SKM-1 treated with dmso at 0.1 percent for 144 hours (cell line): ENCODE results near the gene FAM111B.
A peak's percentile ranks its signal among the peaks of the same experiment; 100 is the strongest.
"Not testable (repeated sequence)": the region's sequence is repeated elsewhere in the genome, so short reads cannot be mapped to it uniquely, and the experiment has no call there.

Source experiments
- DNase-seq: peaks from one replicate; lab custom pipeline; 2025; ENCODE audit not compliant: unreplicated experiment; lab: John Stamatoyannopoulos, UW

The FAM111B gene

DNA sequence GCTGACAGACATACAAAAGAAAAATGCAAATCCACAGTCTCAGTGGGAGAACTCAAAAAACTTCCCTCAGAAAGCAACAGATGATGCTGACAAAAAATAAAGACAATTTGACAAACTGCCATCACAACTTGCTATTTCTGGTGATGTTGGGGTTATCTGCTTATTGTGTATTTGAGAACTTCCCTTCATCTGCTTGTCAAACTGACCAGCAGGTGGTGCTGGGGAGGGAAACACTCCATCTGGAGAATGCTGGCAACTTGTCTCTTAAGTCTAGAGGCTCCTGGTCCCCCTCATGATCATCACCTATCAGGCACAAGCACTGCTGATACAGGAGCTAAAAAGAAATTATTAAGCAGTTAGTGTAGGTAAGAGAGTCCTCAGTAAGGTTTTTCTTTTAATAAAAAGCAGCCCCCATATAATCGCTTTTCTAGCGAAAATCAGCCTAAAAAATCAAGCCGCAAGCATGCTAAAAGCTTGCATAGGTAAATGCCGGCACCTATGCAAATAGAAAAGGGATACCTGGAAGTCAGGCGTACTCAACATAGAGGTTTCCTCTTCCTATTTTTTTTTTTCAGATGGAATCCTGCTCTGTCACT, 9.8 kb upstream of the FAM111B start:
- peak; percentile 43 for DNase-seq

GRCh38 chr11:59097938-59098337, 9.1 kb upstream of the FAM111B start:
- DNase-seq, result not testable (repeated sequence)

- DNase-seq, result no peak
Measured at GRCh38 chr11:59102259-59102765, 4.7 kb upstream of the FAM111B start.

GRCh38 chr11:59107721-59108120, 684 bp downstream of the FAM111B start:
- DNase-seq, result not testable (repeated sequence)

- DNase-seq, result no peak
Measured at GRCh38 chr11:59112494-59112893, 5.5 kb downstream of the FAM111B start.

DNA sequence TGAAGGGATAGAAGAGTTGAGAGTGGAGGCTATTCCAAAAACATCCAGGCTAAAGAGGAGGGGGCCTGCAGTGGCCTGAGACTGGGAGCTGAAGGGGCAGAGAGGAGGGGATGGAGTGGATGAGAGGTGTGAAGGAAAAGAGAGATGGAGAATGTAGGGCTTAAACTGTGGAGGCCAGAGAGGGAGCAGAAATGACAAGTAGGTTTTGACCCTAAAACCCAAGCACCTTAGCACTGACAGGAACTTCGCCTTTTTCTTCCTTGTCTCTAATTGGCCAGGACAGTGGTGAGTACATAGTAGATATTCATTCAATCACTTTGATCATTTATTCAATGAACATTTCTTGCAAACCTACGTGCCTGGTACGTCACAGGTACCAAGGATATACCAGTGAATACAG, 7.3 kb downstream of the FAM111B start:
- no peak for DNase-seq

DNA sequence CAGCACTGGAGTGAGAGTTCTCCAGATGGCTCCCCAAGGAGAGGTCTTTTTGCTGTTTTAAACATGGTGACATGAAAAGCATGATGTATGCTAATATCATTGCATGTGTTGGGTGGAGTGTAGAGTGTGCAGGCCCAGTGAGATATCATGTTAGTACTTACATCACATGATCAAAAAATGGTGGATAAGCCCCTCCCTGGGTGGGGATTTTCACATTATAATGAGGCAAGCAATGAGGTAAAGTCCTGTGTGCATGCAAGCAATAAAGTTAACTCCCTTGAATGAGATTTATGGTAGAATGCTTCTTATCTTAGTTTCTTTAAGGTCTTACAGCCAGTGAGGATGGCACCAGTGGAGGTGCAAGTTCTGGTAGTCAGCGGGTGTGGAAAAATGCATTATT, 8.5 kb downstream of the FAM111B start:
- no peak for DNase-seq

GRCh38 chr11:59117774-59118173, 10.7 kb downstream of the FAM111B start:
- DNase-seq, result no peak

DNA sequence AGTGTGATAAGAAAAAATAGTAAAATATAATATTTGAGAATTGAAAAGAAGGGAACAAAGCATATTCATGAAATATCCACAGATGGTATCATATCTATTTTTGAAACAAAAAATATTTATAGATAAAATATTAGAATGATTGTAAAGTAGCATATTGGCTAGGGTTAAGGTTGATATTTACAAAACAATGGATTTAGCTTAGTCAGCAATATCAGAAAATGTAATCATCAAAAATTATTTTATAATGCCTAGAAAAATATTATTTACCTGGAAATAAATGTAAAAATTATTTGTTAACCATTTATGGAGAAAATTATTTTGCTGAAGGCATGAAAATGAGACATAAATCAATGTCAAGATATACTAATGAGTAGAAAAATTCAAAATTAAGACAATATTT, 12.8 kb downstream of the FAM111B start:
- DNase-seq, result no peak

DNA sequence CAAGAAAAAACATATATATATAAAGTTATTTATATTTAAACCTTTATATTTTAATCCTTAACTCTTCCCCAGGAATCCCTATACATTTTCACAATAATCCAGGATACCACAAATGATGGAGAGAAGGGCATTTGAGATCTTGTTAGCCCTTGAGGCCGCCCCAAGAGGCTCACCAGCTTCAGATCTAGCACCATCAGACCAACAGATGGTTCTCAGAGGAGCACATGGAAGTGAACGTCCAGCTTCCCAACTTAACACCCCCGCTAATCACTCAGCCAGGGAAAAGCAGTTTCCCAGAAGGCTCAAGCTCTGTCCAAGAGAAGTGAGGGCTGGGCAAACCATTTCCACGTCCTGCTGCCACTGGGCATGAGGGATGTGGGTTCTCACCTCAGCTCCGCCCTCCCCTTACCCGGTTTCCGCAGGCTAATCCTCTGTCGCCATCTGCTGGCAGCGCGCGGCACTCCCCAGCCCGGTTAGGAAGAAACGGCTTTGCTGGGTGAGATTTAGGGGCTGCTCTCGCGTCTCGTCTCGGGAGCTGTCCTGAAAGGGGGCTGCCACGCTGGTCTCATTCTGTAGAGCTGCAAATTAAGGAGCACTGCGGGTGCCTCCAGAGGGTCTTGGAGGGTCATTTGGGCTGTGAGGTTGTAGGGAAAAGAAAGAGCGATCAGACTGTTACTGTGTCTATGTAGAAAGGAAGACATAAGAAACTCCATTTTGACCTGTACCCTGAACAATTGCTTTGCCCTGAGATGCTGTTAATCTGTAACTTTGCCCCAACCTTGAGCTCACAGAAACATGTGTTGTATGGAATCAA, 28.8 kb downstream of the FAM111B start:
- peak; percentile 69 for DNase-seq

DNA sequence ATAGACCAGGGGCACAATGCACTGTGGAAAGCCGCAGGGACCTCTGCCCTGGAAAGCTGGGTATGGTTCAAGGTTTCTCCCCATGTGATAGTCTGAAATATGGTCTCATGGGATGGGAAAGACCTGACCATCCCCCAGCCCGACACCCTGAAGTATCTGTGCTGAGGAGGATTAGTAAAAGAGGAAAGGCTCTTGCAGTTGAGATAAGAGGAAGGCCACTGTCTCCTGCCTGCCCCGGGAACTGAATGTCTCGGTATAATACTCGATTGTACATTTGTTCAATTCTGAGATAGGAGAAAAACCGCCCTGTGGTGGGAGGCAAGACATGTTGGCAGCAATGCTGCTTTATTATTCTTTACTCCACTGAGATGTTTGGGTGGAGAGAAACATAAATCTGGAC, 29.5 kb downstream of the FAM111B start:
- not testable (repeated sequence) for DNase-seq

DNA sequence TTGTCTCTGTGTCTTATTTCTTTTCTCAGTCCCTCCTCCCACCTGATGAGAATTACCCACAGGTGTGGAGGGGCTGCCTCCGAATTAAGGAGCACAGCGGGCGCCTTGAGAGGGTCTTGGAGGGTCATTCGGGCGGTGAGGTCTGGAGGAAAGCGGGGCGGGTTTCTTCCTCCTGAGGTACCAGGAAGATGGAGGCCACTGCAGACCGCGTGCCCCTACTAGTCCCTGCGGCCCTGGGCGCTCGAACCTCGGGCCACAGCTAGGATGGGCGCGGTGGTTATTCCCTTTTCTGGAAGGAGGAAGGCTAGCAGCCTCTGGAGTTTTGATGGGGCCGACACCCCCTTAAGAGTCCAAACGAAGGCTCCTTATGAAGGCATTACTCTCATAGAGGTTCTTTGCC, 30.2 kb downstream of the FAM111B start:
- DNase-seq, result no peak

DNA sequence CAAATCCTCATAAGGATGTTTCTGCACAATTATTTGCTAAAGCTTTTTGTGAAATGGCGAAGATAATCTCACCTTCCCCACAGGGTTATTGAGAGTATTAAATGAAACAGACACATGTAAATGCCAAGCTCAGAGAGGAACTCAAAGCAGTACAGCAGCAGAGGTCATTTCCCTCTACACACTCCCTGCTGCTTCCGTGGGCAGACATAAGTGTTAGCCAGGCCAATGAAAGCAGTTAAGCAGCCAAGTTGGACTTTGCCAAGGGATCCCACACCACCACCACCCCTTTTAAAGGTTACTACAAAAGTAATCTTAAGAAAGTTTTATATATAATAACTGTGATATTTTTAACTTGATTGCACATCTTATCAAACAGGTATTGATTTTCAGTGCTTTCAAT, 31.6 kb downstream of the FAM111B start:
- DNase-seq, result no peak

GRCh38 chr11:59141191-59141590, 34.2 kb downstream of the FAM111B start:
- no peak for DNase-seq

- DNase-seq, result no peak
Measured at GRCh38 chr11:59141673-59142460, 34.8 kb downstream of the FAM111B start.

DNA sequence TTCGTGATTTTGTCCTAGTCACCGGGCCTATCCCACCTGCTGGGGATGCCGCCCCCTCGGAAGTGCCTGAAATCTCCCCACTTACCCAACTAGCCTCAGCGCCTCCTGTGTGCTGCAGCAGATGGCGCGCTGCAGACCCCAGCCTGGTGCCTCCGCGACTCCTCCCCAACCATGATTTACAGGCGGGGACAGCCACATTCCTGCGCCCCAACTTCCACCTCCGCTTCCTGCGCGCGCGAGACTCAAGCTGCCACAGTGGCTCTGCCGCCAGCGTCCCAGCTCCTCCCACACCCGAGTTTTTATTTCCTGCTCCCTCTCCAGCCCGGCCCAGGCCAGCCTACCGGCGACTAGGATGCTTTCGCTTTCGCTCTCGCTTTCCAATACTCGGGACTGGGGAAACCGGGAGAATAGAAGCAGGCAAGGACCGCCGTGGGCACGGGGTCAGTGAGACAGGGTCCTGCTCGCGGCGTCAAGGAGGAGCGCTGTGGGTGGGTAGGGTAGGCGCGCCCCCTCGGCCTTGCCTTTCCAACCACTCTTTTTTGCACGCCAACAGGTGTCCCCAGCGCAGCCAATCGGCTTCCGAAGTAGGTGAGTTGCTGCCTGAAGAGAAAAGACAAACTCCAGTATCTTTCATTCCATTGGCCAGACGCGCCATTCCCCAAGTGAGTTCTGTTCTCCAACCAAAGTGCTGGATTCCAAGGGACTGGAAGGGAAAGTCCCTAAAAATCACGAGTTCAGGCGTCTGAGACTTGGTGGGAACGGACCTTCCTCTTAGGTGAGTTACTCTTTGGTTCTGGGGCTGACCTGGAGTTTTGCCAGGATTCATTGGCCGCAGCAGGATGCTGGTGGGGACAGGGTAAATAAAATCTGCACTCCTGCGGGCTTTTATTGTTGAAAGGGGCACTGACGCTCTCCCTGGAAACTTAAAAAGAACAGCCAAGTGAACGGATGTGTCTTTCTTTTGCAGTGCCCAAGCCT, 35.8 kb downstream of the FAM111B start, which contains the start of gene FAM111A:
TSS of gene FAM111A (plus strand) at position 327 of the 978 bp plus-strand sequence. CDS start 6,017 bp downstream, outside the sequence.
- DNase-seq, result peak; percentile 74

DNA sequence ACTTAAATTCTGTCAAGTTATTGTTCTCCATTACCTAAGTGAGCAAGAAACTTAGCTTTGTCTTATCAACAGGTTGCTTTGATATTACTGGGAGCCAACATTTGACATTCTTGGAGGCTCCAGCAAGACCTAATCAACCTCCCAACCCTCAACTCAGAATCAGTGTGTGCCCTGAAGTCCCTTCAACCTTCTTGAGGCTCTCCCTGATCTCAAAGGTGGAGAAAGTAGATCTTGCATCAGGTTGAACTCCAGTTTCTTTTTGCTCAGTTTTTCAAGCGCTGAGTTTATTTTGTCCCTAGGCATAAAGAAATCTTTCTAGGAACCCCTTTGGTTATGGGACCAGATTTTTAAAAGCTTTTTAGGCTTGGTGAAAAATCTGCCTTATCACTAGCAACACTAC, 37.1 kb downstream of the FAM111B start:
- DNase-seq, result no peak

GRCh38 chr11:59144579-59145345, 37.7 kb downstream of the FAM111B start:
- DNase-seq, result peak; percentile 85

- peak; percentile 68 for DNase-seq
Measured at GRCh38 chr11:59145534-59145933, 38.5 kb downstream of the FAM111B start.

DNA sequence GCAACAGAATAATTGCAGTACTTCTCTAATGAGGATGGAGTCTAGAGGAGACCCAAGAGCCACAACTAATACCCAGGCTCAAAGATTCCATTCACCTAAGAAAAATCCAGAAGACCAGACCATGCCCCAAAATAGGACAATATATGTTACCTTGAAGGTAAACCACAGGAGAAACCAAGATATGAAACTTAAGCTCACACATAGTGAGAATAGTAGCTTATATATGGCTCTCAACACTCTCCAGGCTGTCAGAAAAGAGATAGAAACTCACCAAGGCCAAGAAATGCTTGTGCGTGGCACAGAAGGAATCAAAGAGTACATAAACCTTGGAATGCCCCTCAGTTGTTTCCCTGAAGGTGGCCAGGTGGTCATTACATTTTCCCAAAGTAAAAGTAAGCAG, 44.7 kb downstream of the FAM111B start:
- no peak for DNase-seq
